DOHH2 (cell line): ENCODE measurements around the gene L3MBTL4.

ENCODE experiments used
- H3F3A ChIP-seq: fragments of 200-600 bp; sonication (generic), shearing (Covaris generic); 2 replicates; pipeline ENCODE4 v1.6.0; 2016; ENCODE audit warnings: antibody characterized with exemption, mild to moderate bottlenecking; ENCODE audit not compliant: control insufficient read depth, insufficient read depth
- H3K27ac ChIP-seq: fragments of 200-600 bp; sonication (generic); 2 replicates; pipeline ENCODE4 v1.5.1; 2014; ENCODE audit warnings: low read depth, mild to moderate bottlenecking, low read length, moderate library complexity
- H3K27me3 ChIP-seq: fragments of 200-600 bp; sonication (generic); 2 replicates; pipeline ENCODE4 v1.6.1; 2014; ENCODE audit warnings: mild to moderate bottlenecking, low read length, mixed read lengths; ENCODE audit not compliant: control insufficient read depth
- H3K36me3 ChIP-seq: fragments of 200-600 bp; sonication (generic); 2 replicates; pipeline ENCODE4 v1.6.1; 2014; ENCODE audit warnings: mild to moderate bottlenecking, low read length, moderate library complexity, mixed read lengths; ENCODE audit not compliant: control insufficient read depth
- H3K4me1 ChIP-seq: fragments of 200-600 bp; sonication (generic); 2 replicates; pipeline ENCODE4 v1.6.1; 2014; ENCODE audit warnings: mild to moderate bottlenecking, low read length, mixed read lengths; ENCODE audit not compliant: control insufficient read depth
- H3K4me2 ChIP-seq: fragments of 200-600 bp; sonication (generic); 2 replicates; pipeline ENCODE4 v1.6.0; 2014; ENCODE audit warnings: mild to moderate bottlenecking, low read length, moderate library complexity
- H3K4me3 ChIP-seq: fragments of 200-600 bp; sonication (generic); 2 replicates; pipeline ENCODE4 v1.5.1; 2014; ENCODE audit warnings: mild to moderate bottlenecking, low read length, mixed read lengths
- H3K79me2 ChIP-seq: fragments of 200-600 bp; sonication (generic); 2 replicates; pipeline ENCODE4 v1.6.1; 2014; ENCODE audit warnings: mild to moderate bottlenecking, low read length, mixed read lengths; ENCODE audit not compliant: control insufficient read depth
- H3K9me2 ChIP-seq: fragments of 200-600 bp; sonication (generic); replicated peaks from 2 replicates; pipeline ENCODE4 v1.6.1; 2014; ENCODE audit warnings: mild to moderate bottlenecking, low read length, mixed read lengths; ENCODE audit not compliant: control insufficient read depth
- H3K9me3 ChIP-seq: fragments of 200-600 bp; sonication (generic); 2 replicates; pipeline ENCODE4 v1.6.1; 2014; ENCODE audit warnings: antibody characterized with exemption, low read length, mixed read lengths; ENCODE audit not compliant: control insufficient read depth, insufficient read depth
- H4K20me1 ChIP-seq: fragments of 200-600 bp; sonication (generic); 2 replicates; pipeline ENCODE4 v1.6.0; 2014; ENCODE audit warnings: low read depth, mild to moderate bottlenecking, antibody characterized with exemption, low read length, moderate library complexity; ENCODE audit not compliant: control insufficient read depth, insufficient read depth
- EZH2phosphoT487 ChIP-seq: fragments of 200-600 bp; sonication (generic); IDR thresholded peaks from 2 replicates; pipeline ENCODE4 v1.6.1; 2017; ENCODE audit warnings: borderline replicate concordance, mild to moderate bottlenecking, antibody characterized with exemption, low read length, moderate library complexity, mixed read lengths
- TF ChIP-seq, protein P1 (sequence below): fragments of 200-600 bp; sonication (generic); IDR thresholded peaks from one replicate; pipeline ENCODE4 v1.5.1; 2014; ENCODE audit warnings: antibody characterized with exemption, mild to moderate bottlenecking, low read depth, low read length; ENCODE audit not compliant: poor library complexity, severe bottlenecking

The L3MBTL4 gene

DNA sequence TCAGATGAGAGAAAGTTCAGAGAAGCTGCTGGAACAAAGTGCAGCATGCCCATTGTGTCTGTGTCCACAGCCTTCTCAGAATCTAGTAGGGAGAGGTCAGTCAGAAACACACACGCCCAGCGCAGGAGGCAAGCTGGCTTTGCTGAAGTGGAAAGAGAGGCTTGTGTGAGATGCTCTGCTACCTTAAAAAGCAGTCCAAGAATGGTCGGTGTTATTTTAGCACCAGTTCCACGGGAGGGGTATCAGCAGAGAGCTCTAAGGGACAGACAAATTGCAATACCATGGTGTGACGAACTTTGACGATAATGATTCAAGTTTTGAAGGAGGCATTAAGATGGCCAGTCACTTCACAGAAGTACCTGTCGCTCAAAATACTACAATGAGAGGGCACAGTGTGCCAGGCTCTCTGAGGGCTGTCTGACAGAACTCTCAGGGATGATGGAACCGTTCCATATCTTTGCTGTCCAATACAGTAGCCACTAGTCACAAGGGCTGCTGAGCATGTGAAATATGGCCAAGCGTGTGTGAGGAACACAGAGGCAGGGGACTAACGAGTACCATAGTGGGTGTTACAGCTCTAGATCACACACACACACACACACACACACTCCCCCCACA, 281.9 kb downstream of the L3MBTL4 start:
- H3K9me3 ChIP-seq: no peaks in the 10 kb centered on the region
- no peaks in the 10 kb centered on the region for H3K36me3 ChIP-seq
- no peaks in the 10 kb centered on the region for H3K9me2 ChIP-seq
- no peaks in the 10 kb centered on the region for H3K4me1 ChIP-seq
- TF ChIP-seq EZH2phosphoT487: no peak
- TF ChIP-seq, protein P1, sequence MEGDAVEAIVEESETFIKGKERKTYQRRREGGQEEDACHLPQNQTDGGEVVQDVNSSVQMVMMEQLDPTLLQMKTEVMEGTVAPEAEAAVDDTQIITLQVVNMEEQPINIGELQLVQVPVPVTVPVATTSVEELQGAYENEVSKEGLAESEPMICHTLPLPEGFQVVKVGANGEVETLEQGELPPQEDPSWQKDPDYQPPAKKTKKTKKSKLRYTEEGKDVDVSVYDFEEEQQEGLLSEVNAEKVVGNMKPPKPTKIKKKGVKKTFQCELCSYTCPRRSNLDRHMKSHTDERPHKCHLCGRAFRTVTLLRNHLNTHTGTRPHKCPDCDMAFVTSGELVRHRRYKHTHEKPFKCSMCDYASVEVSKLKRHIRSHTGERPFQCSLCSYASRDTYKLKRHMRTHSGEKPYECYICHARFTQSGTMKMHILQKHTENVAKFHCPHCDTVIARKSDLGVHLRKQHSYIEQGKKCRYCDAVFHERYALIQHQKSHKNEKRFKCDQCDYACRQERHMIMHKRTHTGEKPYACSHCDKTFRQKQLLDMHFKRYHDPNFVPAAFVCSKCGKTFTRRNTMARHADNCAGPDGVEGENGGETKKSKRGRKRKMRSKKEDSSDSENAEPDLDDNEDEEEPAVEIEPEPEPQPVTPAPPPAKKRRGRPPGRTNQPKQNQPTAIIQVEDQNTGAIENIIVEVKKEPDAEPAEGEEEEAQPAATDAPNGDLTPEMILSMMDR: no peak
- H4K20me1 ChIP-seq: no peaks in the 10 kb centered on the region
- H3K4me2 ChIP-seq: no peak overlapping the region
- no peaks in the 10 kb centered on the region for H3F3A ChIP-seq
- H3K27ac ChIP-seq: no peak overlapping the region
- H3K4me3 ChIP-seq: no peak overlapping the region
- no peaks in the 10 kb centered on the region for H3K27me3 ChIP-seq
- no peaks in the 10 kb centered on the region for H3K79me2 ChIP-seq

DNA sequence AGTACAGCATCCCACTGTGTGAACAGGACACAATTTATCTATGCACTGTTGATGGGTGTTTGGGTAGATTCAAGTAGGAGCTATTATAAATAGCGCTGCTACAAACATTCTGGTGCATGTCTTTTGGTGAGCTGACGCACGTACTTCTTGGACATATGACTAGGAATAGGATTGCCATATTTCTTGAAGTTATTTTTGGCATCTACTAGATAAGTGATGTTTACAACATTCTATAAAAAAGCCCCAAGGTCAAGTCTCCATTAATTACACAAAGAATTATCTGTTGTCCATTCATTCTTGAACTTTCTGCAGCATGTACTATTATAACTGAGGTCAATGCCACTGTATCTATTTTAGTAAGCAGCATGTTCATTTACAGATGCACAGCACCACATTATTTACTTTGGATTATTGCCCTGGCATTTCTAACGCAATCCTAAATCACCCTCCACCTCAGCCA, 293.9 kb downstream of the L3MBTL4 start:
- TF ChIP-seq, protein P1: no peak
- no peaks in the 10 kb centered on the region for H3F3A ChIP-seq
- no peaks in the 10 kb centered on the region for H3K36me3 ChIP-seq
- no peaks in the 10 kb centered on the region for H3K27me3 ChIP-seq
- no peaks in the 10 kb centered on the region for H3K4me1 ChIP-seq
- no peaks in the 10 kb centered on the region for H3K9me2 ChIP-seq
- no peaks in the 10 kb centered on the region for H3K9me3 ChIP-seq
- no peak overlapping the region for H3K4me2 ChIP-seq
- no peak overlapping the region for H3K4me3 ChIP-seq
- H4K20me1 ChIP-seq: no peaks in the 10 kb centered on the region
- no peak overlapping the region for H3K27ac ChIP-seq
- no peaks in the 10 kb centered on the region for H3K79me2 ChIP-seq

DNA sequence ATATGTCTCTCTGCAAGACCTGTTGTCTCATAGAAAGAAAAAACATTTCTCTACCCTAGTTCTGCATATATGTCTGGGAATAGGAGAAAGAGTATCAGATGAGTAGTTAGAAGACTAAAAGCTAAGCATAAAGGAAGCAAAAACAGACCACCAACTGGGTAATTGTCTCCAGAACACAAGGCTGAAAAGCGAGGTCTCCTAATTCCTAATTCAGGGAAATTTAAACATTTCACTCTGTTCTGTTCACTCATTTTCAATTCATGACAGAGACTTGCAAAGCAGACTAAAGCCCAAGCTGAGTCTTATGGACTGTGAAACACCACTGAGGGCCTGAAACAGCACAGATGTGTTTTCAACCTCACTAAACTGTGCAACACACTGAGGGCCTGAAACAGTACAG, 294.9 kb downstream of the L3MBTL4 start:
- no peaks in the 10 kb centered on the region for H3F3A ChIP-seq
- no peaks in the 10 kb centered on the region for H4K20me1 ChIP-seq
- no peaks in the 10 kb centered on the region for H3K9me3 ChIP-seq
- H3K27ac ChIP-seq: no peak overlapping the region
- no peak overlapping the region for H3K4me3 ChIP-seq
- H3K27me3 ChIP-seq: no peaks in the 10 kb centered on the region
- no peaks in the 10 kb centered on the region for H3K36me3 ChIP-seq
- H3K4me1 ChIP-seq: no peaks in the 10 kb centered on the region
- H3K4me2 ChIP-seq: no peak overlapping the region
- TF ChIP-seq EZH2phosphoT487: no peak
- TF ChIP-seq, protein P1: no peak
- H3K79me2 ChIP-seq: no peaks in the 10 kb centered on the region
- no peaks in the 10 kb centered on the region for H3K9me2 ChIP-seq
